ENCODE data around the gene AKNA.

The AKNA gene

DNA sequence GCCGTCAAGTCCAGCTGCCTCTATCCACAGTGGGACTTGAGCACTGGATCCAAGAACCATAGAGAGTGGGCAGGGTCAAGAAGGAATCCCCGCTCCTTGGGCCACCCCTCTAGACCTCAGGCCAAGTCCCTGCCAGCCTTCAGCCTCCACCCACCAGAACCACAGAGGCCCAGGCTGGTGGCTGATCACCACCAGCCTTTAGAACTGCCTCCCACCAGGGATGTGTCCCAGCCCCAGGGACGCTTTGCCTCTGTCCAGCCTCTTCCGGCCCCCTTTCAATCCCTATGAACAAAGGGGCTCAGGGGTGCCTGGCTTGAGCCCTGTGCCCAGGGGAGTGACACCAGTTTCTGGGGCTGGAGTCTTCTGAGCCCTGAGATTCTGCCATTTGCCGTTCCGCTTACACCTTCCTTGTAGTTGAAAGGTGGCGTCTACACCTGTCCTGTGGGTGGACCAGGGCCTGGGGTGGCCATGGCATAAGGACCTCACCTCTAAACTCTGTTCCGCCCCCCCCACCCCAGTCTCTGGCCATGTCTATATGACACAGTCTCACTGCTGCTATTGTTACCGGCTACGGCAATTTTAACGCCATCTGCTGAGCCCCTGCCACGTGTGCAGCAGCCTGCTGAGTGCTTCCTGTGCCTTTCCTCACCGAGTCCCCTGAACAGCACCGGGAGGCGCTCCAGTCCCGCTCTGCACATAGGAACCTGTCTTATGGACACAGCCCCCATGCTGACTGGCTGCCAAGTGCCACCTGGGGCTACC lies 100.6 kb downstream of the AKNA start:
- Histone ChIP-seq H3K9me2 (ENCODE audit: low read depth, low read length) (no peaks in the 10 kb centered on the region), H2AFZ (ENCODE audit: low read length) (no peak overlapping the region), H3K27ac (ENCODE audit: low read depth, low read length, poor library complexity, severe bottlenecking) (no peak overlapping the region), H3K4me2 (ENCODE audit: low read length) (no peak overlapping the region), H3K4me3 (ENCODE audit: low read depth, low read length, poor library complexity, severe bottlenecking) (no peak overlapping the region), H3K27me3 (ENCODE audit: insufficient read depth, low read length) (no peaks in the 10 kb centered on the region), H4K20me1 (ENCODE audit: insufficient read depth, low read length) (no peaks in the 10 kb centered on the region), H3F3A (ENCODE audit: insufficient read depth, low read length) (no peaks in the 10 kb centered on the region), H3K9me3 (ENCODE audit: low read length) (no peaks in the 10 kb centered on the region), H3K4me1 (ENCODE audit: insufficient read depth, low read length, severe bottlenecking) (no peaks in the 10 kb centered on the region), H3K79me2 (ENCODE audit: insufficient read depth, low read length) (no peaks in the 10 kb centered on the region), H3K9ac (ENCODE audit: low read length) (no peak overlapping the region), H3K36me3 (ENCODE audit: insufficient read depth, low read length) (no peaks in the 10 kb centered on the region)
- TF ChIP-seq EZH2 (IDR thresholded peaks at IDR 0.05; ENCODE audit: borderline replicate concordance, low read length): no peak
- TF ChIP-seq, protein P1, sequence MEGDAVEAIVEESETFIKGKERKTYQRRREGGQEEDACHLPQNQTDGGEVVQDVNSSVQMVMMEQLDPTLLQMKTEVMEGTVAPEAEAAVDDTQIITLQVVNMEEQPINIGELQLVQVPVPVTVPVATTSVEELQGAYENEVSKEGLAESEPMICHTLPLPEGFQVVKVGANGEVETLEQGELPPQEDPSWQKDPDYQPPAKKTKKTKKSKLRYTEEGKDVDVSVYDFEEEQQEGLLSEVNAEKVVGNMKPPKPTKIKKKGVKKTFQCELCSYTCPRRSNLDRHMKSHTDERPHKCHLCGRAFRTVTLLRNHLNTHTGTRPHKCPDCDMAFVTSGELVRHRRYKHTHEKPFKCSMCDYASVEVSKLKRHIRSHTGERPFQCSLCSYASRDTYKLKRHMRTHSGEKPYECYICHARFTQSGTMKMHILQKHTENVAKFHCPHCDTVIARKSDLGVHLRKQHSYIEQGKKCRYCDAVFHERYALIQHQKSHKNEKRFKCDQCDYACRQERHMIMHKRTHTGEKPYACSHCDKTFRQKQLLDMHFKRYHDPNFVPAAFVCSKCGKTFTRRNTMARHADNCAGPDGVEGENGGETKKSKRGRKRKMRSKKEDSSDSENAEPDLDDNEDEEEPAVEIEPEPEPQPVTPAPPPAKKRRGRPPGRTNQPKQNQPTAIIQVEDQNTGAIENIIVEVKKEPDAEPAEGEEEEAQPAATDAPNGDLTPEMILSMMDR (IDR thresholded peaks at IDR 0.05; ENCODE audit: low read length): no peak

DNA sequence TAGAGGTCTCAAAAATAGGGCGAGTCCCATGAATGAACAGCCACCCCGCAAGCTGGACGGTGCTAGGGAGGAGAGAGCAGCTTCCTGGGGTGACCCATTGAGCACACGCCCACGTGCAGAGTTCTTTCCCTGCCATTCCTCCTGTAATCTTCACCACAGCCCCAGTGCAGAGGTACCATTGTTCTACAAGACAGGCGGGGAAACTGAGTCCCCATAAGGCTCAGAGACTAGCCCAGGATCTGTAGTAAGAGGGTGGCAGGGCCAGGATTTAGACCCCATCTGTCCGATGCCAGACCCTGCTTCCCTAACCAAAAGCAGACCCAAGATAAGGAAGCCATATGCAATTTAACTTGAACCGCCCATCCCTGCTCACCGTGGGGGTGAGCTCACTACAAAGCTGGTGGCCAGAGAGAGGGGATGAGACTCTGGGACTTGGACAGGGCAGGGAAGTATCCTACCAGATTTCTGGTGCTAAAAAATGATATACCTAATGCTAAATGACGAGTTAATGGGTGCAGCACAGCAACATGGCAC lies 101.6 kb downstream of the AKNA start:
- Histone ChIP-seq H3K9ac (ENCODE audit: low read length) (no peak overlapping the region), H3F3A (ENCODE audit: insufficient read depth, low read length) (no peaks in the 10 kb centered on the region), H3K4me1 (ENCODE audit: insufficient read depth, low read length, severe bottlenecking) (no peaks in the 10 kb centered on the region), H3K36me3 (ENCODE audit: insufficient read depth, low read length) (no peaks in the 10 kb centered on the region), H3K4me3 (ENCODE audit: low read depth, low read length, poor library complexity, severe bottlenecking) (no peak overlapping the region), H3K4me2 (ENCODE audit: low read length) (no peak overlapping the region), H3K27ac (ENCODE audit: low read depth, low read length, poor library complexity, severe bottlenecking) (no peak overlapping the region), H2AFZ (ENCODE audit: low read length) (no peak overlapping the region), H3K9me3 (ENCODE audit: low read length) (no peaks in the 10 kb centered on the region), H4K20me1 (ENCODE audit: insufficient read depth, low read length) (no peaks in the 10 kb centered on the region), H3K27me3 (ENCODE audit: insufficient read depth, low read length) (no peaks in the 10 kb centered on the region), H3K9me2 (ENCODE audit: low read depth, low read length) (no peaks in the 10 kb centered on the region), H3K79me2 (ENCODE audit: insufficient read depth, low read length) (no peaks in the 10 kb centered on the region)
- TF ChIP-seq, protein P1 (IDR thresholded peaks at IDR 0.05; ENCODE audit: low read length): no peak
- no peak for TF ChIP-seq EZH2 (IDR thresholded peaks at IDR 0.05; ENCODE audit: borderline replicate concordance, low read length)

DNA sequence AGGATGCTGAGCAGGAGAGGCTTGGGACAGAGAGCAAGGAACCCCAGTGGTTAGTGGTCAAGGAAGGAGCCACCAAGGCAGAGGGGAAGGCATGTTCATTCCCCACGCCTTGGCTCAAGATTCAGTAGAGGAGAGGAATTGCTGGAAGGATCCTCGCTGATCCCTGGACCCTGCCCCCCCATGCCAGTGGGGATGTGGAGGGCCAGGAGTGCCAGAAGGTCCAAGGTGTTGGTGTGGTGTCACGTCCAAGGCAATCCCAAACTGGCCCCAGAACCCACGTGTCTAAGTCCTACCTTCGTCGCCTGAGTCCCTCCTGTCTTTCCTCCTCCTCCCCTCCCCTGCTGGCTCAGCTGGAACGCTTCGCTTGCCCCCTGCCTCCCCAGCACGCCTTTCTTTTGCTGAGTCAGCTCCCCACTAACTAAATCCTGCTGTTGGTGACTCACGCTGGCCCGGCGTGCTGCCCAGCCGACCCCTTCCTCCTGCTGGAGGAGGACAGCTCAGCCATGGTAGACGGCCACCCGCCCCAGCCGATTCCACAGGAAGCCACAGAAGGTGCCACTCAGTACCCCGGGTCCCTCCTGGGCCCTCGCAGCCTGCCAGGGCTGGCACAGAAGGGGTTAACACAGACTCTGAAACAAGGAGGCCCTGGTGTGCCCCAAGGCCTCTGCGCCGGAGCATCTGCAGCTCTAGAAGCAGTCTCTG lies 102.5 kb downstream of the AKNA start:
- H3K9me2 ChIP-seq (ENCODE audit: low read depth, low read length): no peaks in the 10 kb centered on the region
- H2AFZ ChIP-seq (ENCODE audit: low read length): no peak overlapping the region
- TF ChIP-seq EZH2 (IDR thresholded peaks at IDR 0.05; ENCODE audit: borderline replicate concordance, low read length): no peak
- TF ChIP-seq, protein P1 (IDR thresholded peaks at IDR 0.05; ENCODE audit: low read length): no peak
- no peak overlapping the region for H3K4me2 ChIP-seq (ENCODE audit: low read length)
- no peak overlapping the region for H3K9ac ChIP-seq (ENCODE audit: low read length)
- H3K27ac ChIP-seq (ENCODE audit: low read depth, low read length, poor library complexity, severe bottlenecking): no peak overlapping the region
- no peaks in the 10 kb centered on the region for H3K79me2 ChIP-seq (ENCODE audit: insufficient read depth, low read length)
- H3F3A ChIP-seq (ENCODE audit: insufficient read depth, low read length): no peaks in the 10 kb centered on the region
- no peaks in the 10 kb centered on the region for H3K27me3 ChIP-seq (ENCODE audit: insufficient read depth, low read length)
- no peaks in the 10 kb centered on the region for H3K36me3 ChIP-seq (ENCODE audit: insufficient read depth, low read length)
- no peak overlapping the region for H3K4me3 ChIP-seq (ENCODE audit: low read depth, low read length, poor library complexity, severe bottlenecking)
- H4K20me1 ChIP-seq (ENCODE audit: insufficient read depth, low read length): no peaks in the 10 kb centered on the region
- H3K9me3 ChIP-seq (ENCODE audit: low read length): no peaks in the 10 kb centered on the region
- H3K4me1 ChIP-seq (ENCODE audit: insufficient read depth, low read length, severe bottlenecking): no peaks in the 10 kb centered on the region

Data from OCI-LY1 (cell line).